ENCODE measurements around the gene PDSS2. TPM values are rescaled to one million over a fixed set of nuclear protein-coding genes. Genes with fewer than 3 reads are reported as not detected.
"Not testable (repeated sequence)": the region's sequence is repeated elsewhere in the genome, so short reads cannot be mapped to it uniquely, and the experiment has no call there.

PDSS2 gene
- total and polyA plus RNA-seq, 10 donors = 4.3 to 16.6 (median 11.7) TPM

DNA sequence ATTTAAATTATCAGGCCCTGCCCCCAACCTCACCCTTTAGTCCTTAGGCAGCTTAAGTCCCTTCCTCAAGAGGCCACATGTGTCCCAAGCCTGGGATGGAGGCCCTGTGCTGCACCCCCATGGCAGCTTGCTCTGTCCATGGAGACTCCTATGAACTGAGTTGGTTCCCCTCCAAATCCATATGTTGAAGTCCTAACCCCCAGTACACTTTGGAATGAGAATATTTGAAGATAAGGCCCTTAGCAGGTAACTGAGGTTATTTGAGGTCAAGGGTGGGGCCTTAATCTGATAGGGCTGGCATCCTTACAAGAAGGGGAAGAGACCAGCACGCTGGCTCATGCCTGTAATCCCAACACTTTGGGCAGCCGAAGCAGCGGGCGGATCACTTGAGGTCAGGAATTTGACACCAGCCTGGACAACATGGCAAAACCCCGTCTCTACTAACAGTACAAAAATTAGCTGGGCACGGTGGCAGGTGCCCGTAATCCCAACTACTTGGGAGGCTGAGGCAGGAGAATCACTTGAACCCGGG, 337.3 kb downstream of the PDSS2 start:
- Histone ChIP-seq H3K4me3 (no peak overlapping the region), H3K9me3 (no peaks in the 10 kb centered on the region), H3K27me3 (replicated peaks in 1 of 7) (peaks cover 0 to 19% (median 0%) of the 10 kb centered on the region in 7 donors), H3K27ac (no peak overlapping the region), H3K4me1 (peaks cover 0 to 3% (median under 1%) of the 10 kb centered on the region in 6 donors), H3K36me3 (no peaks in the 10 kb centered on the region)
- no peak for DNase-seq
- WGBS, 5 donors = 76 to 100% (median 90%) methylated on average over 4 to 8 of the region's 8 CpGs
- TF ChIP-seq, protein P1, sequence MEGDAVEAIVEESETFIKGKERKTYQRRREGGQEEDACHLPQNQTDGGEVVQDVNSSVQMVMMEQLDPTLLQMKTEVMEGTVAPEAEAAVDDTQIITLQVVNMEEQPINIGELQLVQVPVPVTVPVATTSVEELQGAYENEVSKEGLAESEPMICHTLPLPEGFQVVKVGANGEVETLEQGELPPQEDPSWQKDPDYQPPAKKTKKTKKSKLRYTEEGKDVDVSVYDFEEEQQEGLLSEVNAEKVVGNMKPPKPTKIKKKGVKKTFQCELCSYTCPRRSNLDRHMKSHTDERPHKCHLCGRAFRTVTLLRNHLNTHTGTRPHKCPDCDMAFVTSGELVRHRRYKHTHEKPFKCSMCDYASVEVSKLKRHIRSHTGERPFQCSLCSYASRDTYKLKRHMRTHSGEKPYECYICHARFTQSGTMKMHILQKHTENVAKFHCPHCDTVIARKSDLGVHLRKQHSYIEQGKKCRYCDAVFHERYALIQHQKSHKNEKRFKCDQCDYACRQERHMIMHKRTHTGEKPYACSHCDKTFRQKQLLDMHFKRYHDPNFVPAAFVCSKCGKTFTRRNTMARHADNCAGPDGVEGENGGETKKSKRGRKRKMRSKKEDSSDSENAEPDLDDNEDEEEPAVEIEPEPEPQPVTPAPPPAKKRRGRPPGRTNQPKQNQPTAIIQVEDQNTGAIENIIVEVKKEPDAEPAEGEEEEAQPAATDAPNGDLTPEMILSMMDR (IDR thresholded peaks at IDR 0.05 in 8 of 11, conservative IDR thresholded peaks at IDR 0.05 in 3 of 11) = no peak
- no peak for TF ChIP-seq POLR2AphosphoS5 (IDR thresholded peaks at IDR 0.05)
- no peak for TF ChIP-seq POLR2A (IDR thresholded peaks at IDR 0.05)
- intact Hi-C loops (cut with DNase I; ENCODE audit: low total_unique reads) = no loop called here

DNA sequence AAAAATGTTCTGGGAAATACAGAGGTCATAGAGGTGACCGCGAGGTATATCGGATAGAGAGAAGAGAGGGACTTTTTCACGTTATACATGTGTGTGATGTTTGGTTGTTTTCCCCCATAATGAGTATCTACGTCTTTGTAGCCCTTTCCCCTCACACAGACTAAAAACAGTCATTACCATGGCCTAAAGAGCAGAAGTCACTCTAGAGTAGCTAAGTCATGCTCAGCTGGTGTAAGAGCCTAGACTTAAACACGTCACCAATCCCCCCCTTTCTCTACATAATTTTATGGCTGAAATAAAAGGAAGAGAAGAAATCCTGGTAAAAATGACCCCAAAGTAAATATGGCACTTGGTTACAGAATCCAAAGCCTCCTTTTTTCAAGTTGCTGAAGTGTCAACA, 338.1 kb downstream of the PDSS2 start:
- TF ChIP-seq POLR2A (IDR thresholded peaks at IDR 0.05) = no peak
- TF ChIP-seq, protein P1 (IDR thresholded peaks at IDR 0.05 in 8 of 11, conservative IDR thresholded peaks at IDR 0.05 in 3 of 11) = no peak
- TF ChIP-seq POLR2AphosphoS5 (IDR thresholded peaks at IDR 0.05) = no peak
- 80 to 92% (median 89%) methylated on average over 6 of the region's 6 CpGs for WGBS, 5 donors
- peaks cover 0 to 26% (median 0%) of the 10 kb centered on the region in 7 donors for H3K27me3 ChIP-seq (replicated peaks in 1 of 7)
- DNase-seq = no peak
- H3K36me3 ChIP-seq = no peaks in the 10 kb centered on the region
- intact Hi-C loops (cut with DNase I; ENCODE audit: low total_unique reads) = no loop called here
- no peak overlapping the region for H3K27ac ChIP-seq
- no peak overlapping the region for H3K4me3 ChIP-seq
- peaks cover 6 to 11% (median 9%) of the 10 kb centered on the region in 6 donors for H3K4me1 ChIP-seq
- H3K9me3 ChIP-seq = no peaks in the 10 kb centered on the region

DNA sequence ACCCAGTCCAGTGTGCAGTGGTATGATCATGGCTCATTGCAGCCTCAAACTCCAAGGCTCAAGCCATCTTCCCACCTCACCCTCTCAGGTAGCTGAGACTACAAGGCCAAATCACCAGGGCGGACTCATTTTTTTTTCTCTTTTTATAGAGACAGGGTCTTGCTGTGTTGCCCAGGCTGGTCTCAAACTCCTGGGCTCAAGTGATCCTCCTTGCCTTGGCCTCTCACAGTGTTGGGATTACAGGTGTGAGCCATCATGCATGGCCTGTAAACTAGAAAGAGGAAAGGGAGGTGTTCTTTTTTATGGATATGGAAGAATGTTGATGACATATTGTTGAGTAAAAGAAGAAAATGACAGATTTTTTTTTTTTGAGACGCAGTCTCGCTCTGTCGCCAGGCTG, 339.0 kb downstream of the PDSS2 start:
- intact Hi-C loops (cut with DNase I; ENCODE audit: low total_unique reads) = no loop called here
- no peak overlapping the region for H3K4me3 ChIP-seq
- no peaks in the 10 kb centered on the region for H3K9me3 ChIP-seq
- TF ChIP-seq, protein P1 (IDR thresholded peaks at IDR 0.05 in 8 of 11, conservative IDR thresholded peaks at IDR 0.05 in 3 of 11) = no peak
- H3K27ac ChIP-seq = no peak overlapping the region
- peaks cover 6 to 18% (median 17%) of the 10 kb centered on the region in 6 donors for H3K4me1 ChIP-seq
- peaks cover 0 to 35% (median 2%) of the 10 kb centered on the region in 7 donors for H3K27me3 ChIP-seq (replicated peaks in 1 of 7)
- no peak for DNase-seq
- 80 to 98% (median 95%) methylated on average over 4 of the region's 4 CpGs for WGBS, 5 donors
- H3K36me3 ChIP-seq = no peaks in the 10 kb centered on the region

DNA sequence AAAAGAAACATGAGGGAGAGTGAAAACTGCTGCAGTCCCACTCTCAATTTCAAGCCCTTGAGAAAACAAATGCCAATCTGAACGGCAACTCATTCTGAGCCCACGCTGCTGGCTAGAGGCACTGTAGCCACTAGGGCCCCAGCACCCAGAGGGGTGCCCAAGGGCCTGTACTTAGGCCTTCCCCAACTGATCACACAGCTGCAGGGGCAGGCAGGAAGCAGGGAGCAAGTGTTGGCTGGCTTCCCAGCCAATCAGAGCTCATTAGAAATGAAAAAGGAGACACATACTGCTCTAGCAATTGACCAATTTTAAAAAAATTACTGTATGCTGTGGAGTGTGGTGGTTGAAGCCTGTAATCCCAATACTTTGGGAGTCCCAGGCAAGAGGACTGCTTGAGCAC, 340.4 kb downstream of the PDSS2 start:
- Histone ChIP-seq H3K36me3 (no peaks in the 10 kb centered on the region), H3K9me3 (no peaks in the 10 kb centered on the region), H3K4me3 (no peak overlapping the region), H3K27me3 (replicated peaks in 1 of 7) (peaks cover 0 to 36% (median 2%) of the 10 kb centered on the region in 7 donors), H3K27ac (no peak overlapping the region), H3K4me1 (peaks cover 6 to 21% (median 19%) of the 10 kb centered on the region in 6 donors)
- no peak for DNase-seq
- 70 to 90% (median 80%) methylated on average over 2 of the region's 2 CpGs for WGBS, 5 donors
- TF ChIP-seq POLR2AphosphoS5 (IDR thresholded peaks at IDR 0.05) (no peak), POLR2A (IDR thresholded peaks at IDR 0.05) (no peak)
- TF ChIP-seq, protein P1 (IDR thresholded peaks at IDR 0.05 in 8 of 11, conservative IDR thresholded peaks at IDR 0.05 in 3 of 11) = no peak
- intact Hi-C loops (cut with DNase I; ENCODE audit: low total_unique reads) = loop anchor here (5.0 kb wide), 1 partner anchor 92 kb away; the partner anchor contains the start of gene MTRES1

DNA sequence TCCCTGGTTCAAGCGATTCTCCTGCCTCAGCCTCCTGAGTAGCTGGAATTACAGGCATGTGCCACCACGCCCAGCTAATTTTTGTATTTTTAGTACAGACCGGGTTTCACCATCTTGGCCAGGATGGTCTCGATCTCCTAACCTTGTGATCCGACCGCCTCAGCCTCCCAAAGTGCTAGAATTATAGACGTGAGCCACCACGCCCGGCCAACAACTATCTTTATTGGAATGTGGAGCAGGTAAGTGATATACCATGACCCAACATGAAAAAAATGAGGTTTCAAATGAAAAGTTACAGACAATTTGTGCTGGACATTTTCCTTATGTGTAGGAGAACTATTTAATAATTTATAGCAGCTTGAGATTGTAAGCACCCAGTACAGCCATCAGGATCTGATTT, 340.8 kb downstream of the PDSS2 start:
- 93 to 95% (median 94%) methylated on average over 9 of the region's 9 CpGs for WGBS, 5 donors
- H3K4me3 ChIP-seq, H3K9me3 ChIP-seq, H3K36me3 ChIP-seq, H3K27ac ChIP-seq, DNase-seq: not testable (repeated sequence)
- Histone ChIP-seq H3K4me1 (peaks cover 6 to 25% (median 23%) of the 10 kb centered on the region in 6 donors), H3K27me3 (replicated peaks in 1 of 7) (peaks cover 0 to 36% (median 2%) of the 10 kb centered on the region in 7 donors)
- intact Hi-C loops (cut with DNase I; ENCODE audit: low total_unique reads) = loop anchor here (5.0 kb wide), 1 partner anchor 91 kb away; the partner anchor contains the start of gene MTRES1
